Peyer's patch (tissue), 4 donors: ENCODE data around the gene MTHFSD. TPM values are rescaled to one million over a fixed set of nuclear protein-coding genes. Genes with fewer than 3 reads are reported as not detected.

Experiments used
- DNase-seq, 3 donors: peaks; one replicate each; pipeline ENCODE4 v3.0.0-alpha.2; 2017 to 2019
- H3K27ac ChIP-seq, 4 donors: fragments of 200-600 bp; sonication (generic); one replicate each; pipeline ENCODE4 v1.5.1; 2016 to 2019
- H3K27me3 ChIP-seq, 2 donors: fragments of 200-600 bp; sonication (generic); one replicate each; pipeline ENCODE4 v1.5.1; 2019
- H3K36me3 ChIP-seq, 3 donors: fragments of 200-600 bp; sonication (generic); one replicate each; pipeline ENCODE4 v1.5.1; 2016 to 2019
- H3K4me1 ChIP-seq, 4 donors: fragments of 200-600 bp; sonication (generic); one replicate each; pipeline ENCODE4 v1.5.1; 2016 to 2019
- H3K4me3 ChIP-seq, 4 donors: fragments of 200-600 bp; sonication (generic); 1 replicate in 3 of 4; 2 replicates in 1 of 4; pipeline ENCODE4 v1.5.1; 2016 to 2019; ENCODE audit warnings: mild to moderate bottlenecking in 1 of 4
- H3K9me3 ChIP-seq, 4 donors: fragments of 200-600 bp; sonication (generic); one replicate each; pipeline ENCODE4 v1.5.1; 2016 to 2019; ENCODE audit warnings: mild to moderate bottlenecking in 1 of 4
- CTCF ChIP-seq, 6 experiments: fragments of 450-650 bp in 4 of 6; fragments of 200-600 bp in 2 of 6; sonication (generic) in 1 of 6; IDR thresholded peaks; one replicate each; pipeline ENCODE4 v1.5.1; 2017 to 2019; ENCODE audit warnings: antibody characterized with exemption in 6 of 6, mild to moderate bottlenecking in 3 of 6, moderate library complexity in 1 of 6
- POLR2A ChIP-seq, 2 donors: fragments of 450-650 bp; IDR thresholded peaks; one replicate each; pipeline ENCODE4 v1.5.1; 2017; ENCODE audit warnings: antibody characterized with exemption in 2 of 2, mild to moderate bottlenecking in 2 of 2, moderate library complexity in 2 of 2
- total RNA-seq, 4 donors: library from RNA; depleted of rRNA; stranded (reverse); fragments of >200 nt; gene quantifications; one replicate each; pipeline ENCODE4 v1.1.0, GENCODE V29; 2016

The MTHFSD gene
- total RNA-seq, 4 donors from 2014 or later = 18.2 to 35.4 (median 21.9) TPM

- H3K27ac ChIP-seq = no peak overlapping the region
- H3K4me3 ChIP-seq = no peak overlapping the region
- no peak for DNase-seq
- H3K4me1 ChIP-seq = no peaks in the 10 kb centered on the region
- H3K36me3 ChIP-seq = no peaks in the 10 kb centered on the region
- peaks cover 0 to 14% (median 3%) of the 10 kb centered on the region in 4 donors for H3K9me3 ChIP-seq
- no peaks in the 10 kb centered on the region for H3K27me3 ChIP-seq
- TF ChIP-seq POLR2A (IDR thresholded peaks at IDR 0.05) (no peak), CTCF (IDR thresholded peaks at IDR 0.05) (no peak)
Observed at GRCh38 chr16:86484240-86484639, 70.8 kb downstream of the MTHFSD start.

- Histone ChIP-seq H3K4me3 (no peak overlapping the region), H3K4me1 (no peaks in the 10 kb centered on the region), H3K36me3 (no peaks in the 10 kb centered on the region), H3K27me3 (no peaks in the 10 kb centered on the region), H3K27ac (no peak overlapping the region), H3K9me3 (peaks cover 0 to 14% (median 3%) of the 10 kb centered on the region in 4 donors)
- DNase-seq = no peak
- TF ChIP-seq POLR2A (IDR thresholded peaks at IDR 0.05) (no peak), CTCF (IDR thresholded peaks at IDR 0.05) (no peak)
Observed at GRCh38 chr16:86481607-86482006, 73.4 kb downstream of the MTHFSD start.

DNA sequence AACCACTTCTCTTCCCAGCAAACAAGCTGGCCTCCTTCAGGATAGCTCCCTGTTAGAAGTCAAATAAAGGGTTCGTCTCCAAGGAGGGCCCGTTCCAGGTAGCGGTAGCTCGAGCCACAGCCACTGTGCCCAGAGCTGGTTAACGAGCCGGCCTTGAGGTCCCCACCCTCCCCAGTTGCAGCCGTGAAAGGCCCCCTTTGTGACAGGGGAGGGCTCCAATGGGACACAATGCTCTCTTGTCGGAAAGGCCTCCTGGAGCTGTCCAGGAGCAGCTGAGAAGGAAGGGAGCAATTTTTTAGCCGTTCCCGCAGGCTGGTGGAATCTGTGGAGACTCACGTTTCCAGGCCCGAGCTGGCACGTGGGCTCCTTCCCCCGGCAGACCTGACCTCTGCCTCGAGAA is 74.6 kb downstream of the MTHFSD start:
- Histone ChIP-seq H3K9me3 (peaks cover 0 to 14% (median 3%) of the 10 kb centered on the region in 4 donors), H3K4me1 (no peaks in the 10 kb centered on the region), H3K36me3 (no peaks in the 10 kb centered on the region), H3K27me3 (no peaks in the 10 kb centered on the region), H3K27ac (peak overlapping the region in 2 of 4 donors; percentile 14 to 50), H3K4me3 (no peak overlapping the region)
- DNase-seq = no peak
- no peak for TF ChIP-seq POLR2A (IDR thresholded peaks at IDR 0.05)
- TF ChIP-seq CTCF (IDR thresholded peaks at IDR 0.05) = no peak

Other genes starting within 250 kb of the MTHFSD start
- gene FOXF1, start 44.7 kb downstream of the MTHFSD start, total RNA-seq = 10 to 100 TPM in 2 of 4 donors, 1 to 10 TPM in 2; 4.4 to 36.3 (median 9.0) TPM
- gene FOXC2, start 11.6 kb upstream of the MTHFSD start, total RNA-seq = 1 to 10 TPM in 1 of 4 donors, under 1 TPM in 1, not detected in 2; 0.40 to 1.5 TPM
- gene FOXL1, start 23.3 kb upstream of the MTHFSD start, total RNA-seq = 10 to 100 TPM in 1 of 4 donors, 1 to 10 TPM in 3; 2.0 to 12.4 (median 3.0) TPM